Activated T-cell treated with anti-CD3 and anti-CD28 coated beads for 24 hours (primary cell): ENCODE data around the gene CHRNA3.
"Not testable (repeated sequence)": the region's sequence is repeated elsewhere in the genome, so short reads cannot be mapped to it uniquely, and the experiment has no call there.

ENCODE experiments used
- DNase-seq: peaks from one replicate; pipeline ENCODE4 v3.0.0-alpha.2; 2020; ENCODE audit warnings: low read depth

Gene CHRNA3

GRCh38 chr15:78560201-78560600, 60.6 kb downstream of the CHRNA3 start:
- DNase-seq = not testable (repeated sequence)

GRCh38 chr15:78552597-78552996, 68.2 kb downstream of the CHRNA3 start:
- DNase-seq = no peak

- DNase-seq = no peak
Measured at GRCh38 chr15:78551902-78552301, 68.9 kb downstream of the CHRNA3 start.

GRCh38 chr15:78550815-78551214, 70.0 kb downstream of the CHRNA3 start:
- DNase-seq = no peak

- no peak for DNase-seq
Measured at GRCh38 chr15:78550194-78550593, 70.6 kb downstream of the CHRNA3 start.
